ENCODE data around the gene ZRANB3. TPM values are rescaled to one million over a fixed set of nuclear protein-coding genes. Genes with fewer than 3 reads are reported as not detected.

ZRANB3 gene
- total RNA-seq (2021), result 15.3 and 17.1 TPM in 2 replicates
- Bru-seq, nascent RNA, result percentile 63 among the genes with signal in this experiment
- BruChase-seq, experiment 1, labeled RNA remaining after a 2-hour chase, result percentile 56 among the genes with signal in this experiment
- percentile 58 among the genes with signal in this experiment for BruChase-seq, experiment 2, labeled RNA remaining after a 6-hour chase
- long read RNA-seq, partial matches to known transcripts, result 1 of 7 reads
- long read RNA-seq, other reads (novel, unspliced or antisense), result 6 of 7 reads

- peak; percentile 99 for DNase-seq (ENCODE audit: low spot score)
- POLR2A ChIA-PET (ENCODE audit: low non-redundant PET), result interaction anchor here (0.7 to 0.8 kb wide), 2 partner anchors 14 to 352 kb away, joined by 4 to 14 read pairs; no protein-coding TSS in a partner anchor
- H3K27ac ChIP-seq (ENCODE audit: low read depth, low read length, poor library complexity, severe bottlenecking), result peak within 1 kb of the TSS; percentile 90
- H3K4me1 ChIP-seq (ENCODE audit: insufficient read depth, low read length, poor library complexity, severe bottlenecking), result peaks cover 6% of the 10 kb centered on the region
- H3K4me3 ChIP-seq (ENCODE audit: low read depth, low read length, poor library complexity, severe bottlenecking), result peak within 1 kb of the TSS; percentile 92
- BruUV-seq (replicated peaks), result TSS peak; percentile 78
- intact Hi-C loops (cut with micrococcal nuclease; ENCODE audit: unreplicated experiment), result loop anchor here (5.0 kb wide), 1 partner anchor 478 kb away; the partner anchor contains the start of gene RAB3GAP1
- TF ChIP-seq CTCF (conservative IDR thresholded peaks at IDR 0.05; ENCODE audit: low read depth, low read length), result no peak
- no peak for TF ChIP-seq EZH2 (IDR thresholded peaks at IDR 0.05; ENCODE audit: borderline replicate concordance, low read depth, low read length, poor library complexity, severe bottlenecking)
- CTCF ChIA-PET, result no interaction called here
- no peaks in the 10 kb centered on the region for H3K9me3 ChIP-seq (ENCODE audit: low read depth, low read length, poor library complexity, severe bottlenecking)
- no peaks in the 10 kb centered on the region for H3K27me3 ChIP-seq (replicated peaks; ENCODE audit: insufficient read depth, low read depth, low read length, poor library complexity)
- H3K36me3 ChIP-seq (ENCODE audit: insufficient read depth, low read length, poor library complexity, severe bottlenecking), result no peaks in the 10 kb centered on the region
These were observed at the start of gene ZRANB3 for GRCh38 chr2:135530313-135531230. TSS of gene ZRANB3 (minus strand) at chr2:135531218.

DNA sequence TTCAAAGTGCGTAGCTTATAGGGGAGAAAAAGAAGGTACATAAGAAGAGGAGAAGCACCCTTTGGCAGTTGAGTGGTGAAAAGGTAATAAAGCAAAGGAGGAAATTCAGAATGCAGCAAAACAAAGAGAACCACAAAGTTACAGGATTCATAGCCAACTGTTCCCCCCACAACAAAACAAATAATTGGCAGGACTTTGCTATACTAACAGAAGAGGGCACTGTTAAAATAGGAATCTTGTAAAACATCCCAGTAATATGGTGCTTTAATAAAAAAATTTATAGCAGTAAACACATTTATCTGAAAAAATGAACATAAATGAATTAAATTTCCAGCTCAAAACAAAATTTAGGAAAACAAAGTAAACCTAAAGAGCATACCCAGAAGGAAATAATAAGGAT is 42.6 kb upstream of the ZRANB3 start:
- H3K27me3 ChIP-seq (replicated peaks; ENCODE audit: insufficient read depth, low read depth, low read length, poor library complexity), result no peaks in the 10 kb centered on the region
- no peak overlapping the region for H3K27ac ChIP-seq (ENCODE audit: low read depth, low read length, poor library complexity, severe bottlenecking)
- DNase-seq (ENCODE audit: low spot score), result no peak
- H3K4me1 ChIP-seq (ENCODE audit: insufficient read depth, low read length, poor library complexity, severe bottlenecking), result no peaks in the 10 kb centered on the region
- ChIA-PET CTCF (no interaction called here), POLR2A (ENCODE audit: low non-redundant PET) (no interaction called here)
- no TSS peak for BruUV-seq (replicated peaks)
- intact Hi-C loops (cut with micrococcal nuclease; ENCODE audit: unreplicated experiment), result no loop called here
- TF ChIP-seq CTCF (conservative IDR thresholded peaks at IDR 0.05; ENCODE audit: low read depth, low read length) (peak; percentile 33; the same call in 1 of the 2 replicates), EZH2 (IDR thresholded peaks at IDR 0.05; ENCODE audit: borderline replicate concordance, low read depth, low read length, poor library complexity, severe bottlenecking) (no peak)
- no peaks in the 10 kb centered on the region for H3K36me3 ChIP-seq (ENCODE audit: insufficient read depth, low read length, poor library complexity, severe bottlenecking)
- H3K4me3 ChIP-seq (ENCODE audit: low read depth, low read length, poor library complexity, severe bottlenecking), result no peak overlapping the region
- H3K9me3 ChIP-seq (ENCODE audit: low read depth, low read length, poor library complexity, severe bottlenecking), result no peaks in the 10 kb centered on the region

- no peak for TF ChIP-seq CTCF (conservative IDR thresholded peaks at IDR 0.05; ENCODE audit: low read depth, low read length)
- H3K36me3 ChIP-seq (ENCODE audit: insufficient read depth, low read length, poor library complexity, severe bottlenecking), result no peaks in the 10 kb centered on the region
- H3K27me3 ChIP-seq (replicated peaks; ENCODE audit: insufficient read depth, low read depth, low read length, poor library complexity), result no peaks in the 10 kb centered on the region
- no peaks in the 10 kb centered on the region for H3K4me1 ChIP-seq (ENCODE audit: insufficient read depth, low read length, poor library complexity, severe bottlenecking)
- DNase-seq (ENCODE audit: low spot score), result no peak
- intact Hi-C loops (cut with micrococcal nuclease; ENCODE audit: unreplicated experiment), result no loop called here
- no peaks in the 10 kb centered on the region for H3K9me3 ChIP-seq (ENCODE audit: low read depth, low read length, poor library complexity, severe bottlenecking)
- H3K27ac ChIP-seq (ENCODE audit: low read depth, low read length, poor library complexity, severe bottlenecking), result no peak overlapping the region
- ChIA-PET POLR2A (ENCODE audit: low non-redundant PET) (no interaction called here), CTCF (no interaction called here)
- no peak overlapping the region for H3K4me3 ChIP-seq (ENCODE audit: low read depth, low read length, poor library complexity, severe bottlenecking)
- BruUV-seq (replicated peaks), result no TSS peak
These were observed 39.9 kb upstream of the ZRANB3 start for GRCh38 chr2:135570884-135571283.

Measured in A673 (cell line).